ENCODE measurements around the gene AR.

DNA sequence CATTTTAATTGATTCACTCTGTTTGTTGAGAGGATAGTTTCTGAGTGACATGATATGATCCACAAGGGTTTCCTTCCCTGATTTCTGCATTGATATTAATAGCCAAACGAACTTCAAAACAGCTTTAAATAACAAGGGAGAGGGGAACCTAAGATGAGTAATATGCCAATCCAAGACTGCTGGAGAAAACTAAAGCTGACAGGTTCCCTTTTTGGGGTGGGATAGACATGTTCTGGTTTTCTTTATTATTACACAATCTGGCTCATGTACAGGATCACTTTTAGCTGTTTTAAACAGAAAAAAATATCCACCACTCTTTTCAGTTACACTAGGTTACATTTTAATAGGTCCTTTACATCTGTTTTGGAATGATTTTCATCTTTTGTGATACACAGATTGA is 182.2 kb downstream of the AR start:
- TF ChIP-seq, protein P1, sequence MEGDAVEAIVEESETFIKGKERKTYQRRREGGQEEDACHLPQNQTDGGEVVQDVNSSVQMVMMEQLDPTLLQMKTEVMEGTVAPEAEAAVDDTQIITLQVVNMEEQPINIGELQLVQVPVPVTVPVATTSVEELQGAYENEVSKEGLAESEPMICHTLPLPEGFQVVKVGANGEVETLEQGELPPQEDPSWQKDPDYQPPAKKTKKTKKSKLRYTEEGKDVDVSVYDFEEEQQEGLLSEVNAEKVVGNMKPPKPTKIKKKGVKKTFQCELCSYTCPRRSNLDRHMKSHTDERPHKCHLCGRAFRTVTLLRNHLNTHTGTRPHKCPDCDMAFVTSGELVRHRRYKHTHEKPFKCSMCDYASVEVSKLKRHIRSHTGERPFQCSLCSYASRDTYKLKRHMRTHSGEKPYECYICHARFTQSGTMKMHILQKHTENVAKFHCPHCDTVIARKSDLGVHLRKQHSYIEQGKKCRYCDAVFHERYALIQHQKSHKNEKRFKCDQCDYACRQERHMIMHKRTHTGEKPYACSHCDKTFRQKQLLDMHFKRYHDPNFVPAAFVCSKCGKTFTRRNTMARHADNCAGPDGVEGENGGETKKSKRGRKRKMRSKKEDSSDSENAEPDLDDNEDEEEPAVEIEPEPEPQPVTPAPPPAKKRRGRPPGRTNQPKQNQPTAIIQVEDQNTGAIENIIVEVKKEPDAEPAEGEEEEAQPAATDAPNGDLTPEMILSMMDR (IDR thresholded peaks at IDR 0.05): no peak
- TF ChIP-seq POLR2AphosphoS5 (IDR thresholded peaks at IDR 0.05) (no peak), POLR2A (IDR thresholded peaks at IDR 0.05; ENCODE audit: low read depth) (no peak), EP300 (IDR thresholded peaks at IDR 0.05) (no peak)

Measured in esophagus muscularis mucosa (tissue), 4 donors.